HL-60/S4 treated with phorbol 12-myristate 13-acetate at 8.2 ng/mL for 4 days and 3 days (cell line): ENCODE measurements around the gene EBP.
"Not testable (repeated sequence)": the region's sequence is repeated elsewhere in the genome, so short reads cannot be mapped to it uniquely, and the experiment has no call there.

Experiments
- in situ Hi-C: fragments of 300-500 bp; cut with MboI; formaldehyde crosslinking; loops from 2 replicates; pipeline ENCODE4 v1.15.0; 2022; ENCODE audit warnings: low sequenced_read_pairs

The EBP gene

GRCh38 chrX:48492293-48492910, 29.2 kb upstream of the EBP start:
- in situ Hi-C loops: no loop called here

- in situ Hi-C loops: no loop called here
These were observed 27.7 kb upstream of the EBP start for GRCh38 chrX:48493890-48494364.

GRCh38 chrX:48496660-48497059, 24.9 kb upstream of the EBP start:
- in situ Hi-C loops: no loop called here

- in situ Hi-C loops: no loop called here
These were observed 23.7 kb upstream of the EBP start for GRCh38 chrX:48497871-48498270.

GRCh38 chrX:48498374-48498809, 23.2 kb upstream of the EBP start:
- in situ Hi-C loops: no loop called here

DNA sequence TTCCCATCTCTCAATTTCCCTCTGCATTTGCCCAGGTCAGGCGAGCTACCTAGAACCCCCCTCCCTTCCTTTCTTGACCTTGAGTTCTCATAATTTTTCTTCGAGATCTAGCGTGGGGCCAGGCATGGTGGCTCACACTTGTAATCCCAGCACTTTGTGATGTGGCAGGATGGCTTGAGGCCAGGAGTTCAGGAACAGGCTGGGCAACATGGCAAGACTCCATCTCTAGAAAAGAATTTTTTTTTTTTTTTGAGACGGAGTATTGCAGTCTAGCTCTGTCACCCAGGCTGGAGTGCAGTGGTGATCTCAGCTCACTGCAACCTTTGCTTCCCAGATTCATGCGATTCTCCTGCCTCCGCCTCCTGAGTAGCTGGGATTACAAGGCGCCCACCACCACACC, 17.3 kb upstream of the EBP start:
- in situ Hi-C loops: no loop called here

DNA sequence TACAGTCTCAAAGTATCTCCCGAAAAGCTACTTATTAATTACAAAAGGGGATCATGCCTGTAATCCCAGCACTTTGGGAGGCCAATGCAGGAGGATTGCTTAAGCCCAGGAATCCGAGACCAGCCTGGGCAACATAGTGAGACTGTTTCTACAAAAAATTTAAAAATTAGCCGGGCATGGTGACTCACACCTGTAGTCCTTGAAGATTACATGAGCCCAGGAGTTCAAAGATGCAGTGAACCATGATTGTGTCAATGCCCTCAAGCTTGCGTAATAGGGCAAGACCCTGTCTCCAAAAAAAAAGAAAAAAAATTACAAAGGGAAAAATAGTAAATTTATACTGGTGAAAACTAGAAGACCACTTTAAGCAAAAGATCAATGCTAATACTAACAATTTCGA, 16.1 kb upstream of the EBP start:
- in situ Hi-C loops: no loop called here

GRCh38 chrX:48507246-48507645, 14.4 kb upstream of the EBP start:
- in situ Hi-C loops: no loop called here

GRCh38 chrX:48508400-48509244, 13.0 kb upstream of the EBP start, which contains the start of gene PORCN:
PORCN (plus strand) TSS chrX:48508992; CDS start chrX:48509821, 829 bp downstream.
- in situ Hi-C loops: no loop called here

DNA sequence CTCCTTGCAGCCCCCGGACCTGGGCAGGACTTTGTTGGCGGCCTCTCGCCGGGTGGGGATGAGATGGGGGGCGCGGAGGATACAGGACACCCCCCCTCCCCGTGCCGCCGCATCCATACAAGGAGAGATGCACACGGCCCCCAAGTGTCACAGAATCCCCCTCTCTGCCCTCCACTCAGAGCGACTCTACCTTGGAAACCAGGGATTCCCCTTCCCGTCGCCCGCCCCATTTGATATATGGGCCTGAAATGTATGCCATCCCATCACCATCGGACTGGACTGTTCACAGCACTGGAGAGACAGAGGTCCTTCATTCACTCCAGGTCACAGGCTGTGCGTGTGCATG, 12.4 kb upstream of the EBP start:
- in situ Hi-C loops: no loop called here

- in situ Hi-C loops: no loop called here
These were observed 12.0 kb upstream of the EBP start for GRCh38 chrX:48509619-48510018.

- in situ Hi-C loops: no loop called here
These were observed 10.0 kb upstream of the EBP start for GRCh38 chrX:48511560-48511959.

DNA sequence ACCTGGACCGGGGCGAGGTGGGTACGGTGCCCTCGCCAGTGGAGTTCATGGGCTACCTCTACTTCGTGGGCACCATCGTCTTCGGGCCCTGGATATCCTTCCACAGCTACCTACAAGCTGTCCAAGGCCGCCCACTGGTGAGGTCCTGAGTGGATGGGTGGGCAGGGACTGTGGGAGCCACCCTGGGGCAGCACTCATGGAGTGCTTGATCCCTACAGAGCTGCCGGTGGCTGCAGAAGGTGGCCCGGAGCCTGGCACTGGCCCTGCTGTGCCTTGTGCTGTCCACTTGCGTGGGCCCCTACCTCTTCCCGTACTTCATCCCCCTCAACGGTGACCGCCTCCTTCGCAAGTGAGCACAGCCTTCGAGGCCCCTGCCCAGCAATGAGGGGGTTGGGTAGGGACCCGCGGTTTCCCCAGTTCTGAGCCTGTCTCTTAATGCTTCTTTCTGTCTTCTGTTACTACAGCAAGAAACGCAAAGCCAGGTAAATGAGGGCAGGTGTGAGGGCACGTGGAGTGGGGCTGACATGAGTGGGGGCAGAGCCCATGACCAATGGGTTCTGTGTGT, 9.2 kb upstream of the EBP start:
- in situ Hi-C loops: no loop called here

DNA sequence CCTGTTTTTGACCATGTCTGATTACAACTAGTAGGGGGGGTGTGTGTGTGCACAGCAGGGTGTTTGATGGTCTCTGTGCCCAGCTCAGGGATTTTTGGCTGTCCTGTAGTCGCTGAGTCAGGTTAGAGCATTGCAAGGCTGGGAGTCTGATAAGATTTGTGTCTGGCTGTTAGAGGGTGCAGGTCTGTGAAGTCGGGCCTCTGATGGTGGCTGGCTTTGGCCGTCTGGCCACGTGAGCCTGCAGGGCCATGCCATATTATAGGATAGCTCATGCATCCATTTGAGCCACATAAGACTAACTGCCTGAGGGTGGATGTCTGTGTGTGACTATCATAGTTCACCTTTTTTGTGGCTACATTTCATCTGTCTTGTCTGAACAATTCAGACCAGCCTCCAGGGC, 7.9 kb upstream of the EBP start:
- in situ Hi-C loops: no loop called here

- in situ Hi-C loops: no loop called here
These were observed 7.3 kb upstream of the EBP start for GRCh38 chrX:48514126-48514806.

GRCh38 chrX:48514868-48515460, 6.6 kb upstream of the EBP start:
- in situ Hi-C loops: no loop called here

- in situ Hi-C loops: no loop called here
These were observed 5.8 kb upstream of the EBP start for GRCh38 chrX:48515842-48516241.

GRCh38 chrX:48516285-48516684, 5.3 kb upstream of the EBP start:
- in situ Hi-C loops: no loop called here

- in situ Hi-C loops: no loop called here
These were observed 4.6 kb upstream of the EBP start for GRCh38 chrX:48516987-48517386.

DNA sequence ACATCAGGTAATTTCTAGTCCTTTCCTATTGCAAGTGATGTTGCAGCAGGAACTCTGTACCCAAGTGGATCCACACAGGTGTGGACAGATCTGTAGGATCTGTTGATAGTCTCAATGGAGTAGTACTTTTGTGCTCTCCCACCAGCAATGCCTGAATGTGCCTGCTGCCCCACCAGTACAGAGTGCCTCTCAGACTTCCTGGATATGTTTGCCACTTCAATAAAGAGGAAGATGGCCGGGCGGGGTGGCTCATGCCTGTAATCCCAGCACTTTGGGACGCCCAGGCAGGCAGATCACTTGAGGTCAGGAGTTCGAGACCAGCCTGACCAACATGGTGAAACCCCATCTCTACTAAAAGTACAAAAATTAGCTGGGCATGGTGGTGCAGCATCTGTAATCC, 2.1 kb upstream of the EBP start:
- in situ Hi-C loops: not testable (repeated sequence)

GRCh38 chrX:48520455-48520854, 1.2 kb upstream of the EBP start:
- in situ Hi-C loops: no loop called here
